SK-N-SH (cell line): ENCODE data around the gene SPATA32. TPM values are rescaled to one million over a fixed set of nuclear protein-coding genes. Genes with fewer than 3 reads are reported as not detected.

Experiments used
- CTCF ChIA-PET: fragments of 300-600, 350-600 bp; formaldehyde crosslinking; extraction: SDS; loops from one replicate; lab custom pipeline; 2021; lab: Yijun Ruan, JAX
- POLR2A ChIA-PET: fragments of 350-600 bp; sonication (Branson Sonifier 250); formaldehyde crosslinking; extraction: SDS; loops from one replicate; lab custom pipeline; 2020; ENCODE audit warnings: antibody characterized with exemption, inconsistent platforms; lab: Yijun Ruan, JAX
- DNase-seq: peaks from one replicate; pipeline ENCODE4 v3.0.0; 2012
- H2AFZ ChIP-seq: fragments of 200-600 bp; sonication (generic); 2 replicates; pipeline ENCODE4 v1.8.1; 2016; ENCODE audit warnings: antibody characterized with exemption, mild to moderate bottlenecking, low read depth
- H3F3A ChIP-seq: fragments of 200-600 bp; sonication (generic); replicated peaks from 2 replicates; pipeline ENCODE3; 2016; ENCODE audit warnings: antibody characterized with exemption, mild to moderate bottlenecking; ENCODE audit not compliant: insufficient read depth
- H3K27ac ChIP-seq, 2 experiments: fragments of 200-500 bp in 1 of 2; fragments of 200-600 bp in 1 of 2; sonication (Bioruptor generic) in 1 of 2; sonication (generic), shearing (Covaris generic) in 1 of 2; 2 replicates each; pipeline versions ENCODE4 v1.5.1 to v1.6.1; 2014 to 2016; ENCODE audit warnings: low read depth in 2 of 2, inconsistent platforms in 1 of 2, low read length in 1 of 2, mild to moderate bottlenecking in 1 of 2, mixed read lengths in 1 of 2
- H3K27me3 ChIP-seq: fragments of 200-600 bp; sonication (generic), shearing (Covaris generic); 2 replicates; pipeline ENCODE4 v1.6.1; 2016; ENCODE audit warnings: mixed run types; ENCODE audit not compliant: insufficient read depth
- H3K36me3 ChIP-seq, 2 experiments: fragments of 200-500 bp in 1 of 2; fragments of 200-600 bp in 1 of 2; sonication (Bioruptor generic) in 1 of 2; sonication (generic) in 1 of 2; replicated peaks in 1 of 2; 2 replicates each; pipeline versions ENCODE3 to v1.5.1; 2014 to 2016; ENCODE audit warnings: low read length in 1 of 2, mild to moderate bottlenecking in 1 of 2; ENCODE audit not compliant: insufficient read depth in 2 of 2, control insufficient read depth in 1 of 2
- H3K4me1 ChIP-seq, 2 experiments: fragments of 200-500 bp in 1 of 2; fragments of 200-600 bp in 1 of 2; sonication (Bioruptor generic) in 1 of 2; sonication (generic), shearing (Covaris generic) in 1 of 2; 2 replicates each; pipeline versions ENCODE4 v1.5.1 to v1.6.1; 2014 to 2016; ENCODE audit warnings: low read depth in 1 of 2, low read length in 1 of 2, mixed run types in 1 of 2; ENCODE audit not compliant: insufficient read depth in 2 of 2, control insufficient read depth in 1 of 2
- H3K4me2 ChIP-seq: fragments of 200-600 bp; sonication (generic), shearing (Covaris generic); 2 replicates; pipeline ENCODE4 v1.6.1; 2017; ENCODE audit warnings: mixed run types
- H3K4me3 ChIP-seq, 2 experiments: fragments of 200-500 bp in 1 of 2; fragments of 200-600 bp in 1 of 2; sonication (Bioruptor generic) in 1 of 2; sonication (generic), shearing (Covaris generic) in 1 of 2; 2 replicates each; pipeline versions ENCODE4 v1.5.1 to v1.8.1; 2014 to 2016; ENCODE audit warnings: low read depth in 2 of 2, inconsistent platforms in 1 of 2, low read length in 1 of 2, mild to moderate bottlenecking in 1 of 2, mixed read lengths in 1 of 2, moderate library complexity in 1 of 2
- H3K79me2 ChIP-seq: fragments of 200-600 bp; sonication (generic); 2 replicates; pipeline ENCODE4 v1.8.1; 2017; ENCODE audit warnings: mild to moderate bottlenecking; ENCODE audit not compliant: insufficient read depth
- H3K9ac ChIP-seq: fragments of 200-600 bp; sonication (generic); 2 replicates; pipeline ENCODE4 v1.6.1; 2017; ENCODE audit warnings: mixed run types
- H3K9me2 ChIP-seq: fragments of 200-600 bp; sonication (generic); 2 replicates; pipeline ENCODE4 v1.6.1; 2017; ENCODE audit warnings: mixed run types
- H3K9me3 ChIP-seq: fragments of 200-600 bp; sonication (generic); 2 replicates; pipeline ENCODE4 v1.6.1; 2017; ENCODE audit warnings: mixed run types, mild to moderate bottlenecking, moderate library complexity
- H4K20me1 ChIP-seq: fragments of 200-600 bp; sonication (generic); 2 replicates; pipeline ENCODE4 v1.6.1; 2017; ENCODE audit warnings: mild to moderate bottlenecking, mixed run types; ENCODE audit not compliant: insufficient read depth
- CHD2 ChIP-seq: fragments of 150-350 bp; IDR thresholded peaks from 2 replicates; pipeline ENCODE4 v1.6.1; 2018; ENCODE audit warnings: low read length; ENCODE audit not compliant: partially characterized antibody
- EP300 ChIP-seq, 2 experiments: IDR thresholded peaks; 2 replicates each; pipeline versions ENCODE4 v1.4.0 to v1.6.1; 2012; ENCODE audit warnings: borderline replicate concordance in 1 of 2, low read depth in 1 of 2, low read length in 1 of 2
- FOXJ3 ChIP-seq: sonication (generic); formaldehyde crosslinking; IDR thresholded peaks from 2 replicates; pipeline ENCODE4 v1.5.1; 2020; ENCODE audit warnings: mild to moderate bottlenecking, missing genetic modification reagents
- GABPA ChIP-seq: IDR thresholded peaks from 2 replicates; pipeline ENCODE4 v1.4.0; 2012; ENCODE audit warnings: low read depth, mild to moderate bottlenecking
- IRF3 ChIP-seq: fragments of 150-350 bp; IDR thresholded peaks from 2 replicates; pipeline ENCODE4 v1.6.1; 2016; ENCODE audit warnings: mild to moderate bottlenecking, low read depth, low read length
- JUND ChIP-seq: IDR thresholded peaks from 2 replicates; pipeline ENCODE4 v1.4.0; 2012
- MEF2A ChIP-seq: IDR thresholded peaks from 2 replicates; pipeline ENCODE4 v1.4.0; 2012; ENCODE audit warnings: low read depth, borderline replicate concordance
- NFIC ChIP-seq: IDR thresholded peaks from 2 replicates; pipeline ENCODE4 v1.4.0; 2012; ENCODE audit warnings: borderline replicate concordance
- PBX3 ChIP-seq: IDR thresholded peaks from 2 replicates; pipeline ENCODE4; 2012
- RAD21 ChIP-seq: IDR thresholded peaks from 2 replicates; pipeline ENCODE4 v1.6.1; 2012; ENCODE audit warnings: mild to moderate bottlenecking, low read length
- REST ChIP-seq: IDR thresholded peaks from 2 replicates; pipeline ENCODE4 v1.6.1; 2012; ENCODE audit warnings: mild to moderate bottlenecking, low read depth, low read length, moderate library complexity
- RXRA ChIP-seq: IDR thresholded peaks from 2 replicates; pipeline ENCODE4 v1.4.0; 2012; ENCODE audit warnings: low read depth, mild to moderate bottlenecking, borderline replicate concordance
- TAF1 ChIP-seq: IDR thresholded peaks from 2 replicates; pipeline ENCODE4 v1.6.1; 2012; ENCODE audit warnings: low read depth, mild to moderate bottlenecking, low read length, moderate library complexity, borderline replicate concordance
- TCF12 ChIP-seq: IDR thresholded peaks from 2 replicates; pipeline ENCODE4 v1.4.0; 2012
- TEAD4 ChIP-seq: IDR thresholded peaks from 2 replicates; pipeline ENCODE4 v1.4.0; 2012; ENCODE audit warnings: mild to moderate bottlenecking, borderline replicate concordance; ENCODE audit not compliant: insufficient read depth
- WGBS: methylation state at CpG from one replicate; pipeline ENCODE4 v1.1.6; 2017; ENCODE audit warnings: low lambda C conversion rate; 5-methylcytosine and 5-hydroxymethylcytosine counted together
- polyA plus RNA-seq, 3 experiments: library from polyadenylated mRNA; depleted of rRNA; stranded (reverse); fragments of >200 nt; gene quantifications; 2 replicates each; pipeline ENCODE4 v1.2.3, GENCODE V29; 2012

SPATA32 gene
- polyA plus RNA-seq, 1 of the 3 experiments (the other 2 are of a cell fraction), result not detected

- H4K20me1 ChIP-seq, result peaks cover 36% of the 10 kb centered on the region
- TF ChIP-seq EP300 (IDR thresholded peaks at IDR 0.05; ENCODE audit: borderline replicate concordance in 1 of 2, low read depth in 1 of 2, low read length in 1 of 2) (no peak), RXRA (no peak), TAF1 (no peak), TCF12 (no peak), PBX3 (no peak)
- TF ChIP-seq, all 33 proteins: peak for 0
- no peaks in the 10 kb centered on the region for H3K79me2 ChIP-seq
- DNase-seq, result no peak
- CTCF ChIA-PET, result interaction anchor here (3.0 kb wide), 1 partner anchor 16 kb away, joined by 13 read pairs; no protein-coding TSS in a partner anchor
- H3K9me2 ChIP-seq, result no peaks in the 10 kb centered on the region
- peaks cover 26 to 41% of the 10 kb centered on the region in 2 experiments for H3K36me3 ChIP-seq
- H3K27me3 ChIP-seq, result no peaks in the 10 kb centered on the region
- H3K27ac ChIP-seq, result no peak overlapping the region
- peaks cover 0 to 9% of the 10 kb centered on the region in 2 experiments; a peak in 3 of 4 replicates for H3K4me1 ChIP-seq
- no peak overlapping the region for H3K9ac ChIP-seq
- POLR2A ChIA-PET, result no interaction called here
- no peak overlapping the region for H3K4me2 ChIP-seq
- no peak overlapping the region for H3K4me3 ChIP-seq
- WGBS, result 93% methylated on average over 13 of the region's 18 CpGs
- no peaks in the 10 kb centered on the region for H3K9me3 ChIP-seq
- H2AFZ ChIP-seq, result no peak overlapping the region
- H3F3A ChIP-seq, result peaks cover 45% of the 10 kb centered on the region
Measured at GRCh38 chr17:45262516-45263476, 902 bp upstream of the SPATA32 start.

- no peaks in the 10 kb centered on the region for H3K9me3 ChIP-seq
- H3K4me2 ChIP-seq, result no peak overlapping the region
- CTCF ChIA-PET, result interaction anchor here (0.8 to 2.3 kb wide), 6 partner anchors 9 to 125 kb away, joined by 3 to 8 read pairs (median 4); no protein-coding TSS in a partner anchor
- no peak overlapping the region for H3K27ac ChIP-seq
- no peaks in the 10 kb centered on the region; a peak in 1 of 4 replicates for H3K4me1 ChIP-seq
- peaks cover 18 to 21% of the 10 kb centered on the region in 2 experiments for H3K36me3 ChIP-seq
- H3F3A ChIP-seq, result peaks cover 26% of the 10 kb centered on the region
- H4K20me1 ChIP-seq, result peaks cover 23% of the 10 kb centered on the region
- TF ChIP-seq NFIC (no peak), MEF2A (no peak), RAD21 (no peak), TAF1 (no peak), IRF3 (no peak), REST (no peak), CHD2 (no peak), GABPA (no peak), FOXJ3 (CRISPR knock-in tag) (no peak), TEAD4 (no peak), JUND (no peak)
- TF ChIP-seq, all 33 proteins: peak for 0
- Histone ChIP-seq H3K27me3 (no peaks in the 10 kb centered on the region), H3K9ac (no peak overlapping the region), H3K9me2 (no peaks in the 10 kb centered on the region), H3K79me2 (no peaks in the 10 kb centered on the region), H3K4me3 (no peak overlapping the region), H2AFZ (no peak overlapping the region)
- WGBS, result 87% methylated on average over 7 of the region's 7 CpGs
- POLR2A ChIA-PET, result no interaction called here
- DNase-seq, result no peak
Measured at GRCh38 chr17:45260204-45260783, 1.6 kb downstream of the SPATA32 start.
